Adrenal gland (tissue), 12 donors: ENCODE measurements around the gene PHACTR2. TPM values are rescaled to one million over a fixed set of nuclear protein-coding genes. Genes with fewer than 3 reads are reported as not detected.
A peak's percentile ranks its signal among the peaks of the same experiment; 100 is the strongest.

Experiments used
- DNase-seq, 7 donors: peaks; one replicate each; pipeline ENCODE4 v3.0.0-alpha.2; 2019 to 2020
- H3K27ac ChIP-seq, 5 donors: fragments of 200-600 bp; sonication (generic) in 4 of 5; 1 replicate in 3 of 5; 2 replicates in 2 of 5; pipeline versions ENCODE4 v1.5.1 to v1.8.0; 2016 to 2020; ENCODE audit warnings: mild to moderate bottlenecking in 1 of 5
- H3K27me3 ChIP-seq: fragments of 200-600 bp; 2 replicates; pipeline ENCODE4 v1.8.0; 2021
- H3K36me3 ChIP-seq, 2 donors: fragments of 200-600 bp; replicated peaks in 1 of 2; 1 replicate in 1 of 2; 2 replicates in 1 of 2; pipeline versions ENCODE4 v1.5.1 to v1.8.0; 2018 to 2022
- H3K4me1 ChIP-seq, 2 donors: fragments of 200-600 bp; replicated peaks in 1 of 2; 1 replicate in 1 of 2; 2 replicates in 1 of 2; pipeline versions ENCODE4 v1.5.1 to v1.8.0; 2018 to 2021
- H3K4me3 ChIP-seq, 4 donors: fragments of 200-600 bp; sonication (generic) in 3 of 4; one replicate each; pipeline ENCODE4 v1.5.1; 2016 to 2018
- H3K9me3 ChIP-seq, 3 donors: fragments of 200-600 bp; sonication (generic) in 1 of 3; replicated peaks in 1 of 3; 1 replicate in 2 of 3; 2 replicates in 1 of 3; pipeline versions ENCODE4 v1.5.1 to v1.8.0; 2016 to 2021
- CTCF ChIP-seq, 6 experiments: fragments of 450-650 bp in 4 of 6; fragments of 200-600 bp in 2 of 6; sonication (generic) in 1 of 6; IDR thresholded peaks; 1 replicate in 5 of 6; 2 replicates in 1 of 6; pipeline versions ENCODE4 v1.5.1 to v1.8.0; 2016 to 2021; ENCODE audit warnings: antibody characterized with exemption in 6 of 6, mild to moderate bottlenecking in 2 of 6, moderate library complexity in 1 of 6
- POLR2A ChIP-seq, 2 donors: fragments of 450-650 bp; IDR thresholded peaks; one replicate each; pipeline ENCODE4 v1.6.1; 2017; ENCODE audit warnings: antibody characterized with exemption in 2 of 2, mild to moderate bottlenecking in 2 of 2, moderate library complexity in 1 of 2
- WGBS, 4 donors: extraction: QIAGEN DNeasy Blood & Tissue Kit in 2 of 4; methylation state at CpG; one replicate each; pipeline versions ENCODE4 v1.1.5 to v1.1.7; 2013 to 2017; 5-methylcytosine and 5-hydroxymethylcytosine counted together
- intact Hi-C, 2 donors: fragments of 100-400 bp; cut with DNase I; formaldehyde crosslinking; loops; one replicate each; pipeline versions ENCODE4 v1.14.1 to v1.15.0; 2022 to 2023
- polyA plus RNA-seq, 3 donors: library from polyadenylated mRNA; stranded (reverse); fragments of 200-250 nt in 2 of 3; fragments of 350-450 nt in 1 of 3; fragmentation: Illumina TruSeq in 1 of 3; extraction: RNeasy Lipid Tissue Mini Kit (QIAGEN cat#74804) in 1 of 3; gene quantifications; one replicate each; pipeline ENCODE4 v1.2.3, GENCODE V29; 2013 to 2014
- total RNA-seq, 9 donors: library from RNA; depleted of rRNA in 4 of 9; stranded (reverse); fragments of >200 nt in 4 of 9; fragments of 120-200 nt in 1 of 9; fragmentation: NEBNext Ultra II Directional in 1 of 9; extraction: Animal tissue kit (Norgen Biotek cat#: 25700) in 1 of 9; gene quantifications; one replicate each; pipeline versions ENCODE4 v1.1.0 to v1.2.4, GENCODE V29; 2013 to 2023
- donor health status: healthy with polysubstance abuse.
- donor health status: Bipolar disorder and iron deficiency.
- donor health status: DM: yes; HTN: yes; CAD: no.
- donor health status: DM: no; HTN: no; CAD: no.
- donor health status: DM: no; HTN: no; CAD: no.
- donor health status: DM: yes; HTN: yes; CAD: no.

PHACTR2 gene
- total and polyA plus RNA-seq, 12 donors = 12.1 to 315 (median 227) TPM

DNA sequence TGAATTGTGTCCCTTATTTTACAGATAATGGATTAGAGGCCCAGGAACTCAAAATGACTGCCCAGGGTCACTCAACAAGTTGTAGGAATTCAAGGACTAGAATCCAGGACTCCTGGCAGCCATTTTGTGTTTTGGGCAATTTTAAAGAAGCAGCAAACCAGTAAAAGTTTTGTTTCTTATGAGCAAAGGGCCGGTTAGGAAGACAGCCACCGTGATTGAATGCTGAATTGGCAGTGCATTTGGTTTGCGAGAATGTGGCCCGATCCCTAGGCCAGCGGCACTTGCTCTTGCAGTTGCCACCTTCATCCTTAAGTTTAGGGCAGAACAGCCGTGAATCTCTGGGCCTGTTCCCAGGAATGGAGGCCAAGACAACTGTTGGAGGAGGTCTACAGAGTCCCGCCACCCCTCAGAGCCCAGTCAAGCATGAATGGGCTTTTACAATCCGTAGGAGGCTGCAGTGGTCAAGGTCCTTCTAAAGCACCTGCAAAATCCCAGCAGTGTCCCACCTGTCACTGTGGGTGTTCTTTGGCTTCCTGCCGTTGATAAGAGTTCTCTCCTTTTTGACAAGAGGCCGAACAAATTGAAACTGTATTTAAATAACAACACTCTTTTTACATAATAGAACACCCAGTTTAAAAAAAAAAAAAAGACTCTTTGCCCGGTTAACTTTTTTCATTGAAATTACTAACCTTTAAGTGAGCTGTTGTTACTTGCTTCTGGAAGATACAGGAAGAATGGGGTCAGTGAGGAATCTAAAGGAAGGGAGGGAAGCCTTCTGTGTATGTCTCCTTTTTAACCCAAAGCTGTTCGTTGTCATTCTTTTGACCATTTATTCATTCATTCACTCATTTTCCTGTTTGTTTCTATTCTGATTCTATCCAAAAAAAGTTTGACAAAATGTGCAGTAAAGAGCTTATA is 68.7 kb downstream of the PHACTR2 start:
- intact Hi-C loops = loop anchor here in 1 of 2 donors (10.0 kb wide), 1 partner anchor 62 kb away; no protein-coding TSS in a partner anchor
- TF ChIP-seq CTCF (IDR thresholded peaks at IDR 0.05) (no peak), POLR2A (IDR thresholded peaks at IDR 0.05) (no peak)
- H3K9me3 ChIP-seq = no peaks in the 10 kb centered on the region
- no peak overlapping the region for H3K4me3 ChIP-seq
- H3K4me1 ChIP-seq = peaks cover 71 to 77% of the 10 kb centered on the region in 2 donors
- H3K27me3 ChIP-seq = no peaks in the 10 kb centered on the region
- no peaks in the 10 kb centered on the region for H3K36me3 ChIP-seq
- 34 to 61% (median 49%) methylated on average over 10 to 12 of the region's 12 CpGs for WGBS, 4 donors
- peak in 2 of 7 donors; percentile 25 to 46 for DNase-seq
- H3K27ac ChIP-seq = peak overlapping the region; percentile 49 to 88 (median 73)

- Histone ChIP-seq H3K36me3 (no peaks in the 10 kb centered on the region), H3K27me3 (no peaks in the 10 kb centered on the region), H3K4me1 (peaks cover 75 to 77% of the 10 kb centered on the region in 2 donors), H3K4me3 (no peak overlapping the region), H3K9me3 (no peaks in the 10 kb centered on the region), H3K27ac (peak overlapping the region in 4 of 5 donors; percentile 49 to 88 (median 77))
- 35 to 47% (median 44%) methylated on average over 8 of the region's 8 CpGs for WGBS, 4 donors
- TF ChIP-seq CTCF (IDR thresholded peaks at IDR 0.05) (no peak), POLR2A (IDR thresholded peaks at IDR 0.05) (peak in 1 of 2 donors; percentile 33)
- intact Hi-C loops = loop anchor here in 1 of 2 donors (10.0 kb wide), 1 partner anchor 63 kb away; no protein-coding TSS in a partner anchor
- DNase-seq = peak in 2 of 7 donors; percentile 27 to 42
Measured at GRCh38 chr6:143747347-143747842, 69.6 kb downstream of the PHACTR2 start.

- H3K9me3 ChIP-seq = no peaks in the 10 kb centered on the region
- H3K27ac ChIP-seq = peak overlapping the region in 3 of 5 donors; percentile 19 to 50 (median 37)
- peaks cover 65 to 66% of the 10 kb centered on the region in 2 donors for H3K4me1 ChIP-seq
- no peaks in the 10 kb centered on the region for H3K36me3 ChIP-seq
- DNase-seq = no peak
- H3K27me3 ChIP-seq = no peaks in the 10 kb centered on the region
- H3K4me3 ChIP-seq = no peak overlapping the region
- 68 to 85% (median 73%) methylated on average over 1 of the region's 1 CpG for WGBS, 4 donors
- TF ChIP-seq CTCF (IDR thresholded peaks at IDR 0.05) (no peak), POLR2A (IDR thresholded peaks at IDR 0.05) (no peak)
- intact Hi-C loops = loop anchor here in 1 of 2 donors (10.0 kb wide), 1 partner anchor 65 kb away; no protein-coding TSS in a partner anchor
Measured at GRCh38 chr6:143749891-143750290, 72.1 kb downstream of the PHACTR2 start.

- H3K4me3 ChIP-seq = no peak overlapping the region
- H3K9me3 ChIP-seq = no peaks in the 10 kb centered on the region
- no peak for DNase-seq
- no peaks in the 10 kb centered on the region for H3K27me3 ChIP-seq
- TF ChIP-seq POLR2A (IDR thresholded peaks at IDR 0.05) (no peak), CTCF (IDR thresholded peaks at IDR 0.05) (no peak)
- peak overlapping the region in 4 of 5 donors; percentile 37 to 58 (median 49) for H3K27ac ChIP-seq
- H3K4me1 ChIP-seq = peaks cover 64 to 65% of the 10 kb centered on the region in 2 donors
- intact Hi-C loops = no loop called here
- H3K36me3 ChIP-seq = no peaks in the 10 kb centered on the region
- WGBS, 4 donors = 27 to 43% (median 36%) methylated on average over 3 of the region's 3 CpGs
Measured at GRCh38 chr6:143750877-143751276, 73.1 kb downstream of the PHACTR2 start.
